ENCODE data around the gene PCDHGB3.
"Not testable (repeated sequence)": the region's sequence is repeated elsewhere in the genome, so short reads cannot be mapped to it uniquely, and the experiment has no call there.

PCDHGB3 gene

DNA sequence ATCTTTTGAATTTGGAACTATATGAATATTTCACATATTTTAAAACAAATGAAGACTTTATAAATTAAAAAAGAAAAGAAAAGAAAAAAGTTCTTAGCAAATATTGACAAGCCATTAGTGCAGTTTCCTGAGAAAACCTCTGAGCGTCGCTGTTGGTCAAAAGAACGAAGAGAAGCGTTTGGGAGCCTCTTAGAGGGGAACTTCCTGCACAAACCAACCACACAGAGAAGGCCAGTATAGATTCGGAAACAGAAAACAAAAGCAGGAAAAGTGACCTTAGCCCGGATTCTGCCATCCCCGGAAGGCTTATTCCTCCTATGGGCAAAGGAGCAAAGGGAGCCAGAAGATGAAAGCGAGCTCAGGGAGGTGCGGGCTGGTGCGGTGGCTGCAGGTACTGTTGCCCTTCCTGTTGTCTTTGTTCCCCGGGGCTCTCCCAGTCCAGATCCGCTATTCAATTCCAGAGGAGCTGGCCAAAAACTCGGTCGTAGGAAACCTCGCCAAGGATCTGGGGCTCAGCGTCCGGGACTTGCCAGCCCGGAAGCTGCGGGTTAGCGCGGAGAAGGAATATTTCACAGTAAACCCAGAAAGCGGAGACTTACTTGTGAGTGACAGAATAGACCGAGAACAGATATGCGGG, 10.1 kb upstream of the PCDHGB3 start, which contains the start of gene PCDHGB2:
TSS of gene PCDHGB2 (plus strand) at position 205 of the 637 bp plus-strand sequence. CDS start at position 347, 142 bp downstream.
- DNase-seq (ENCODE audit: low spot score) = peak; percentile 21

- DNase-seq (ENCODE audit: low spot score) = no peak
Measured at GRCh38 chr5:141360685-141361084, 9.4 kb upstream of the PCDHGB3 start.

GRCh38 chr5:141362719-141363118, 7.3 kb upstream of the PCDHGB3 start:
- no peak for DNase-seq (ENCODE audit: low spot score)

DNA sequence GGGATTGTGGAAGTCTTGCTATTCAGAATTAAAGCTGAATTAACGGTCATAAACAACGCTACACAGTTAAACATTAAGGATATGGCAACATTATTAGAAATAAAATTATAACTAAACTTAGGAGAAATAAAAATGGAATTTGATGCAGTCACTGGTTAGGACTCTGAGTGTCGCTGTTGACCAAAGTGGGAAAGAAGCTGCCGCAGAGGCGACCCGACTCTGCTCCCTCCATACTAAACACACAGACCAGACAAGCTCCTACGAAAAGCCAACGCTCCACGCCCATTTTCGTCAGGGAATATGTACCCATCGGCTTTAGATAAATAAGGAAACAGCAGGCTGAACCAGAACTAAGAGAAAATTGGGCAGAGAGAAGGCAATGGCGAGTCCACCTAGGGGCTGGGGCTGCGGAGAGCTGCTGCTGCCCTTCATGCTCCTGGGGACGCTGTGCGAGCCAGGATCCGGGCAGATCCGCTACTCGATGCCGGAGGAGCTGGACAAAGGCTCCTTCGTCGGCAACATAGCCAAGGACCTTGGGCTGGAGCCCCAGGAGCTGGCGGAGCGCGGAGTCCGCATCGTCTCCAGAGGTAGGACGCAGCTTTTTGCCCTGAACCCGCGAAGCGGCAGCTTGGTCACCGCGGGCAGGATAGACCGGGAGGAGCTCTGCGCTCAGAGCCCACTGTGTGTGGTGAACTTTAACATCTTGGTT, 5.9 kb upstream of the PCDHGB3 start, which contains the start of gene PCDHGA5:
TSS of gene PCDHGA5 (plus strand) at position 211 of the 709 bp plus-strand sequence. CDS start at position 380, 169 bp downstream.
- no peak for DNase-seq (ENCODE audit: low spot score)

- DNase-seq (ENCODE audit: low spot score) = no peak
Measured at GRCh38 chr5:141366016-141366896, 3.8 kb upstream of the PCDHGB3 start.

DNA sequence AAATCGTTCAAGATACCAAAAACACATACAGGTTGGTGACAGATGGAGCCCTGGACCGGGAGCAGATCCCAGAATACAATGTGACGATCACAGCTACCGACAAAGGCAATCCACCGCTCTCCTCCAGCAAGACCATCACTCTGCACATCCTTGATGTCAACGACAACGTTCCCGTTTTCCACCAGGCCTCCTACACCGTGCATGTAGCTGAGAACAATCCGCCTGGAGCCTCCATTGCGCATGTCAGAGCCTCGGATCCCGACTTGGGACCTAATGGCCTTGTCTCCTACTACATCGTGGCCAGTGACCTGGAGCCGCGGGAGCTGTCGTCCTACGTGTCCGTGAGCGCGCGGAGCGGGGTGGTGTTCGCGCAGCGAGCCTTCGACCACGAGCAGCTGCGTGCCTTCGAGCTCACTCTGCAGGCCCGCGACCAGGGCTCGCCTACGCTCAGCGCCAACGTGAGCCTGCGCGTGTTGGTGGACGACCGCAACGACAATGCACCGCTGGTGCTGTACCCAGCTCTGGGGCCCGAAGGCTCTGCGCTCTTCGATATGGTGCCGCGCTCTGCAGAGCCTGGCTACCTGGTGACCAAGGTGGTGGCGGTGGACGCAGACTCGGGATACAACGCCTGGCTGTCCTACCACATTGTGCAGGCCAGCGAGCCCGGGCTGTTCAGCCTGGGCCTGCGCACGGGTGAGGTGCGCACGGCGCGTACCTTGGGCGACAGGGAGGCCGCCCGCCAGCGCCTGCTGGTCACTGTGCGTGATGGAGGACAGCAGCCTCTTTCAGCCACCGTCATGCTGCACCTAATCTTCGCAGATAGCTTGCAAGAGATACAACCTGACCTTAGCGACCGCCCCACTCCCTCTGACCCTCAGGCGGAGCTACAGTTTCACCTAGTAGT, 1.8 kb downstream of the PCDHGB3 start:
- no peak for DNase-seq (ENCODE audit: low spot score)

DNA sequence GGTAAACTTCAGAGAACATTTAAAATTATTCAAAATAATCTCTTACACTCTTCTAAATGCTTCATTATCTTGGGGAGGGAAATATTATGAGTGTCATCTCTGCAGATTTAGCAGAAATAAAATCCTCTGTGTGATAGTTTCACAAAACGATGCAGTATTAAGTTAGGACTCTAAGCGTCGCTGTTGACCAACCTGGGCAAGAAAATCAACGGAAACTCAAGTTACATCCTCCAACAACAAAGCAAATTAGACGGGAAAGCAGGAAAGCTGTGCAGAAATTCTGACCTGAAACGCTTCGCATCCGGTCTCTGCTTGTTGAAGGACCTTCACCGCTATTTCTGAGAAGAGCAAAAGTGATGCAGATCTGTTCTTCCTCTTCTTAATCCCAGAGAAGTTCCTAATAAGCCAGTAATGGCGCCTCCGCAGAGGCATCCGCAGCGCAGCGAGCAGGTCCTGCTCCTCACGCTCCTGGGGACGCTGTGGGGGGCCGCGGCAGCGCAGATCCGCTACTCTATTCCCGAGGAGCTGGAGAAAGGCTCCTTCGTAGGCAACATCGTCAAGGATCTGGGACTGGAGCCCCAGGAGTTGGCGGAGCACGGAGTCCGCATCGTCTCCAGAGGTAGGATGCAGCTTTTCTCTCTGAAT, 3.8 kb downstream of the PCDHGB3 start, which contains the start of gene PCDHGA6:
TSS of gene PCDHGA6 (plus strand) at position 219 of the 645 bp plus-strand sequence. CDS start at position 412, 193 bp downstream.
- peak; percentile 11 for DNase-seq (ENCODE audit: low spot score)

DNA sequence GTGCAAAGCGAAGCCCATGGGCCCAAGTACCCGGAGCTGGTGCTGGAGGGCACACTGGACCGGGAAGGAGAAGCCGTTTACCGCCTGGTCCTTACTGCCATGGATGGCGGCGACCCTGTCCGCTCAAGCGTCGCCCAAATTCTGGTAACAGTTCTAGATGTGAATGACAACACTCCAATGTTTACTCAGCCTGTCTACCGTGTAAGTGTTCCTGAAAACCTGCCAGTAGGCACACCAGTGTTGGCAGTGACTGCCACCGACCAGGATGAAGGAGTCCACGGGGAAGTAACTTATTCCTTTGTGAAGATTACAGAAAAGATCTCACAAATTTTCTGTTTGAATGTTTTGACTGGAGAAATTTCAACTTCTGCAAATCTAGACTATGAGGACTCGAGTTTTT, 4.6 kb downstream of the PCDHGB3 start:
- no peak for DNase-seq (ENCODE audit: low spot score)

DNA sequence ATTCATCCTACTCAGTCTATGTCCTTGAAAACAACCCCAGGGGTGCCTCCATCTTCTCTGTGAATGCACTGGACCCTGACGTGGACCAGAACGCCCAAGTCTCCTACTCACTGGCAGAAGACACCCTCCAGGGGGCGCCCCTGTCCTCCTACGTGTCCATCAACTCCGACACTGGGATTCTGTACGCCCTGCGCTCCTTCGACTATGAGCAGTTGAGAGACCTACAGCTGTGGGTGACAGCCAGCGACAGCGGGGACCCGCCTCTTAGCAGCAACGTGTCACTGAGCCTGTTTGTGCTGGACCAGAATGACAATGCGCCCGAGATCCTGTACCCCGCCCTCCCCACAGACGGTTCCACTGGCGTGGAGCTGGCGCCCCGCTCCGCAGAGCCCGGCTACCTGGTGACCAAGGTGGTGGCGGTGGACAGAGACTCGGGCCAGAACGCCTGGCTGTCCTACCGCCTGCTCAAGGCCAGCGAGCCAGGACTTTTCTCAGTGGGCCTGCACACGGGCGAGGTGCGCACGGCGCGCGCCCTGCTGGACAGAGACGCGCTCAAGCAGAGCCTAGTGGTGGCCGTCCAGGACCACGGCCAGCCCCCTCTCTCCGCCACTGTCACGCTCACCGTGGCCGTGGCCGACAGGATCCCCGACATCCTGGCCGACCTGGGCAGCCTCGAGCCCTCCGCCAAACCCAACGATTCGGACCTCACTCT, 5.6 kb downstream of the PCDHGB3 start:
- DNase-seq (ENCODE audit: low spot score) = not testable (repeated sequence)

- no peak for DNase-seq (ENCODE audit: low spot score)
Measured at GRCh38 chr5:141382469-141383294, 12.6 kb downstream of the PCDHGB3 start, which contains the start of gene PCDHGA7. PCDHGA7 (plus strand) TSS chr5:141382742; CDS start chr5:141382900, 158 bp downstream.

GRCh38 chr5:141383345-141383744, 13.3 kb downstream of the PCDHGB3 start:
- DNase-seq (ENCODE audit: low spot score) = no peak

- DNase-seq (ENCODE audit: low spot score) = no peak
Measured at GRCh38 chr5:141384471-141385267, 14.6 kb downstream of the PCDHGB3 start.

- DNase-seq (ENCODE audit: low spot score) = not testable (repeated sequence)
Measured at GRCh38 chr5:141387557-141388311, 17.7 kb downstream of the PCDHGB3 start, which contains the start of gene PCDHGB4. PCDHGB4 (plus strand) TSS chr5:141387698; CDS start chr5:141387885, 187 bp downstream.

DNA sequence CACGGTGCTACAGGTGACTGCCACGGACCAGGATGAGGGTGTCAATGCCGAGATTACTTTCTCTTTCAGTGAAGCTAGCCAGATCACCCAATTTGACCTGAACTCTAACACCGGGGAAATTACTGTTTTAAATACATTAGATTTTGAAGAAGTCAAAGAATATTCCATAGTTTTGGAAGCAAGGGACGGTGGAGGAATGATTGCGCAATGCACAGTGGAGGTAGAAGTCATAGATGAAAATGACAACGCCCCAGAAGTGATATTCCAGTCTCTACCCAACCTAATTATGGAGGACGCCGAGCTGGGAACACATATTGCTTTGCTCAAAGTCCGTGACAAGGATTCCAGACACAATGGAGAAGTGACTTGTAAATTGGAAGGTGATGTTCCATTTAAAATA, 18.6 kb downstream of the PCDHGB3 start:
- DNase-seq (ENCODE audit: low spot score) = no peak

DNA sequence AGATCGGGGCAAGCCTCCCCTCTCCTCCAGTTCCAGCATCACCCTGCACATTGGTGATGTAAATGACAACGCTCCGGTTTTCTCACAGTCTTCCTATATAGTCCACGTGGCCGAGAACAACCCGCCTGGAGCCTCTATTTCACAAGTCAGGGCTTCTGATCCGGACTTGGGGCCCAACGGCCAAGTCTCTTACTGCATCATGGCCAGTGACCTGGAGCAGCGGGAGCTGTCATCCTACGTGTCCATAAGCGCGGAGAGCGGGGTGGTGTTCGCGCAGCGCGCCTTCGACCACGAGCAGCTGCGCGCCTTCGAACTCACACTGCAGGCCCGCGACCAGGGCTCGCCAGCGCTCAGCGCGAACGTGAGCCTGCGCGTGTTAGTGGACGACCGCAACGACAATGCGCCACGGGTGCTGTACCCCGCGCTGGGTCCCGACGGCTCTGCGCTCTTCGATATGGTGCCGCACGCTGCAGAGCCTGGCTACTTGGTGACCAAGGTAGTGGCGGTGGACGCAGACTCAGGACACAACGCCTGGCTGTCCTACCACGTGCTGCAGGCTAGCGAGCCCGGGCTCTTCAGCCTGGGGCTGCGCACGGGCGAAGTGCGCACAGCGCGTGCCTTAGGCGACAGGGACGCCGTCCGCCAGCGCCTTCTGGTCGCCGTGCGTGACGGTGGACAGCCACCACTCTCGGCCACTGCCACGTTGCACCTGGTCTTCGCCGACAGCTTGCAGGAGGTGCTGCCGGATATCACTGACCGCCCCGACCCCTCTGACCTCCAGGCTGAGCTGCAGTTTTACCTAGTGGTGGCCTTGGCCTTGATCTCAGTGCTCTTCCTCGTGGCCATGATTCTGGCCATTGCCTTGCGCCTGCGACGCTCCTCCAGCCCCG, 19.4 kb downstream of the PCDHGB3 start:
- no peak for DNase-seq (ENCODE audit: low spot score)
